ENCODE measurements around the gene ARHGAP8.

DNA sequence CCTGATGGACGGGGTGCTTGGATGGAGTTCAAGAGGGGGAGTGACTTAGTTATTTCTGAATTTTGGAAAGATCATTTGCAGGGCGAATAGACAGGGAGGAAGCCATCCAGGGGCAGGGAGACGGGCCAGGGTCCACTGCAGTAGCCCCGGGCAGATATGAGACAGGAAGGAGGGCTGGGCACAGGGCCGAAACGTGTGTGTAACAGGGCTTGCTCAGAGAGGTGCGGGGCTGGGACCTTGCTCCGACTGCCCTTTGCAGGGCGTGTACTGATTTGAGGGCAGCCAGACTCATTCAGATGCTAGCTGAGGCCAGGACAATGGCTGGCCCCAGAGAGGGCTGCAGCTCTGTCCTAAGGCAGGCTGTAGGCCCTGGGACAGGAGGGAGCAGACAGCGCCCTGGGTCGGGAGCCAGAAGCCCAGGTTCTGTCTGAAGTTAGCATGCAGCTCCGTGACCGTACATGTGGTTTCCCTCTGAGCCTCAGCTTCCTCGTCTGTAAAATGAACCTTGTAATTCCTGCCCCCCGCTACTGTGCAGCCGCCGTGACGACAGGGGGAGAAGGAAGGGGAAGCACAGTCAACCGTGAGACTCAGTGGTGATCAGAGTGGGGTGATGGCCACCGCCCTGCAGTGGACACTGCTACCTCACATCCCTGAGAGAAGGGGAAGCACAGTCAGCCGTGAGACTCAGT, 154.0 kb downstream of the ARHGAP8 start:
- no peak for TF ChIP-seq POLR2AphosphoS5 (IDR thresholded peaks at IDR 0.05)
- TF ChIP-seq, protein P1, sequence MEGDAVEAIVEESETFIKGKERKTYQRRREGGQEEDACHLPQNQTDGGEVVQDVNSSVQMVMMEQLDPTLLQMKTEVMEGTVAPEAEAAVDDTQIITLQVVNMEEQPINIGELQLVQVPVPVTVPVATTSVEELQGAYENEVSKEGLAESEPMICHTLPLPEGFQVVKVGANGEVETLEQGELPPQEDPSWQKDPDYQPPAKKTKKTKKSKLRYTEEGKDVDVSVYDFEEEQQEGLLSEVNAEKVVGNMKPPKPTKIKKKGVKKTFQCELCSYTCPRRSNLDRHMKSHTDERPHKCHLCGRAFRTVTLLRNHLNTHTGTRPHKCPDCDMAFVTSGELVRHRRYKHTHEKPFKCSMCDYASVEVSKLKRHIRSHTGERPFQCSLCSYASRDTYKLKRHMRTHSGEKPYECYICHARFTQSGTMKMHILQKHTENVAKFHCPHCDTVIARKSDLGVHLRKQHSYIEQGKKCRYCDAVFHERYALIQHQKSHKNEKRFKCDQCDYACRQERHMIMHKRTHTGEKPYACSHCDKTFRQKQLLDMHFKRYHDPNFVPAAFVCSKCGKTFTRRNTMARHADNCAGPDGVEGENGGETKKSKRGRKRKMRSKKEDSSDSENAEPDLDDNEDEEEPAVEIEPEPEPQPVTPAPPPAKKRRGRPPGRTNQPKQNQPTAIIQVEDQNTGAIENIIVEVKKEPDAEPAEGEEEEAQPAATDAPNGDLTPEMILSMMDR (IDR thresholded peaks at IDR 0.05) = no peak
